ENCODE data around the gene DAP.

The DAP gene

GRCh38 chr5:10760921-10761184 lies 181 bp downstream of the DAP start:
- no peak for DNase-seq (ENCODE audit: low spot score)

- DNase-seq (ENCODE audit: low spot score) = peak; percentile 8
These were observed 726 bp downstream of the DAP start for GRCh38 chr5:10760096-10760920.

GRCh38 chr5:10759111-10759510 lies 1.9 kb downstream of the DAP start:
- no peak for DNase-seq (ENCODE audit: low spot score)

GRCh38 chr5:10757922-10758555 lies 3.0 kb downstream of the DAP start:
- no peak for DNase-seq (ENCODE audit: low spot score)

- no peak for DNase-seq (ENCODE audit: low spot score)
These were observed 4.0 kb downstream of the DAP start for GRCh38 chr5:10757043-10757442.

GRCh38 chr5:10756549-10756948 lies 4.5 kb downstream of the DAP start:
- DNase-seq (ENCODE audit: low spot score) = no peak

- no peak for DNase-seq (ENCODE audit: low spot score)
These were observed 7.9 kb downstream of the DAP start for GRCh38 chr5:10753178-10753577.

- DNase-seq (ENCODE audit: low spot score) = no peak
These were observed 8.6 kb downstream of the DAP start for GRCh38 chr5:10752451-10752850.

- no peak for DNase-seq (ENCODE audit: low spot score)
These were observed 10.1 kb downstream of the DAP start for GRCh38 chr5:10750909-10751308.

- DNase-seq (ENCODE audit: low spot score) = no peak
These were observed 13.1 kb downstream of the DAP start for GRCh38 chr5:10747678-10748622.

- no peak for DNase-seq (ENCODE audit: low spot score)
These were observed 14.3 kb downstream of the DAP start for GRCh38 chr5:10746711-10747110.

- no peak for DNase-seq (ENCODE audit: low spot score)
These were observed 15.9 kb downstream of the DAP start for GRCh38 chr5:10745133-10745532.

- DNase-seq (ENCODE audit: low spot score) = no peak
These were observed 16.4 kb downstream of the DAP start for GRCh38 chr5:10744681-10745080.

- no peak for DNase-seq (ENCODE audit: low spot score)
These were observed 17.1 kb downstream of the DAP start for GRCh38 chr5:10743951-10744350.

- no peak for DNase-seq (ENCODE audit: low spot score)
These were observed 17.5 kb downstream of the DAP start for GRCh38 chr5:10743526-10743925.

- no peak for DNase-seq (ENCODE audit: low spot score)
These were observed 19.4 kb downstream of the DAP start for GRCh38 chr5:10741661-10742060.

- no peak for DNase-seq (ENCODE audit: low spot score)
These were observed 20.6 kb downstream of the DAP start for GRCh38 chr5:10740384-10740783.

GRCh38 chr5:10737880-10738279 lies 23.2 kb downstream of the DAP start:
- DNase-seq (ENCODE audit: low spot score) = no peak

GRCh38 chr5:10736808-10737207 lies 24.2 kb downstream of the DAP start:
- DNase-seq (ENCODE audit: low spot score) = no peak

- DNase-seq (ENCODE audit: low spot score) = no peak
These were observed 24.7 kb downstream of the DAP start for GRCh38 chr5:10736354-10736753.

- no peak for DNase-seq (ENCODE audit: low spot score)
These were observed 25.3 kb downstream of the DAP start for GRCh38 chr5:10735569-10736276.

GRCh38 chr5:10734832-10735523 lies 26.1 kb downstream of the DAP start:
- no peak for DNase-seq (ENCODE audit: low spot score)

All from COLO829 (cell line).